ENCODE results near the gene SCARB1. TPM values are rescaled to one million over a fixed set of nuclear protein-coding genes. Genes with fewer than 3 reads are reported as not detected.

The SCARB1 gene
- total RNA-seq, 4 donors from 2014 or later, result 24.2 to 79.4 (median 59.4) TPM

DNA sequence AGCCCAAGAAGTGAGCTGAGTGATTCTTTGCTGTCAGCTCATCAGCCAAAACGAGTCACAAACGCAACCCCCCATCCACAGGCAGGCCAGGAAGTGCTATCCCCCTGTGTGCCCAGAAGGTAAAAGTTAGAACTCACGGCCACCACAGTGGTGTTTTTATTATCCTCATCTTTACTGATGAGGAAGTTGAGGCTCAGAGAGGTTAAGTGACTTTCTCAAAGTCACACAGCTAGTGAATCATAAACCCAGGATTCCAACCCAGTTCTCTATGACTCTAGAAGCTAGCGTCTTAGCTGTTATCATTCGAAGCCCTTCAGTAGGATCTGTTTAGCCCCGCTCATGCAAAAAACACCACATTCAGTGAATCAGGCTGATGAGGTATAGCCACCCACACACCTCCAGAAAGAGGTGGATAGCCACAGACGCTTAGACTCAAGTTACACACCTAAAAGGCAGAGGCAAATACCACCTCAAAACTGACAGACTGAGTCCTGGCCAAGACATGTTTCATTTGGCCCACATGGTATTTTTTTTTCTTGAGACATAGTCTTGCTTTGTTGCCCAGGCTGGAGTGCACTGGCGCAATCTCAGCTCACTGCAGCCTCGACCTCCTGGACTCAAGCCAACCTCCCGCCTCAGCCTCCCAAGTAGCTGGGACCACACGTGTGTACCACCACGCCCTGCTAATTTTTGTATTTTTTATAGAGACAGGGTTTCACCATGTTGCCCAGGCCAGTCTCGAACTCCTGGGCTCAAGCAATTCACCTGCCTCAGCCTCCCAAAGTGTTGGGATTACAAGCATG lies 100.7 kb downstream of the SCARB1 start:
- TF ChIP-seq, protein P1, sequence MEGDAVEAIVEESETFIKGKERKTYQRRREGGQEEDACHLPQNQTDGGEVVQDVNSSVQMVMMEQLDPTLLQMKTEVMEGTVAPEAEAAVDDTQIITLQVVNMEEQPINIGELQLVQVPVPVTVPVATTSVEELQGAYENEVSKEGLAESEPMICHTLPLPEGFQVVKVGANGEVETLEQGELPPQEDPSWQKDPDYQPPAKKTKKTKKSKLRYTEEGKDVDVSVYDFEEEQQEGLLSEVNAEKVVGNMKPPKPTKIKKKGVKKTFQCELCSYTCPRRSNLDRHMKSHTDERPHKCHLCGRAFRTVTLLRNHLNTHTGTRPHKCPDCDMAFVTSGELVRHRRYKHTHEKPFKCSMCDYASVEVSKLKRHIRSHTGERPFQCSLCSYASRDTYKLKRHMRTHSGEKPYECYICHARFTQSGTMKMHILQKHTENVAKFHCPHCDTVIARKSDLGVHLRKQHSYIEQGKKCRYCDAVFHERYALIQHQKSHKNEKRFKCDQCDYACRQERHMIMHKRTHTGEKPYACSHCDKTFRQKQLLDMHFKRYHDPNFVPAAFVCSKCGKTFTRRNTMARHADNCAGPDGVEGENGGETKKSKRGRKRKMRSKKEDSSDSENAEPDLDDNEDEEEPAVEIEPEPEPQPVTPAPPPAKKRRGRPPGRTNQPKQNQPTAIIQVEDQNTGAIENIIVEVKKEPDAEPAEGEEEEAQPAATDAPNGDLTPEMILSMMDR (IDR thresholded peaks at IDR 0.05), result no peak
- ATAC-seq (ENCODE audit: low FRiP score) (no peak), DNase-seq (ENCODE audit: low spot score) (no peak)

DNA sequence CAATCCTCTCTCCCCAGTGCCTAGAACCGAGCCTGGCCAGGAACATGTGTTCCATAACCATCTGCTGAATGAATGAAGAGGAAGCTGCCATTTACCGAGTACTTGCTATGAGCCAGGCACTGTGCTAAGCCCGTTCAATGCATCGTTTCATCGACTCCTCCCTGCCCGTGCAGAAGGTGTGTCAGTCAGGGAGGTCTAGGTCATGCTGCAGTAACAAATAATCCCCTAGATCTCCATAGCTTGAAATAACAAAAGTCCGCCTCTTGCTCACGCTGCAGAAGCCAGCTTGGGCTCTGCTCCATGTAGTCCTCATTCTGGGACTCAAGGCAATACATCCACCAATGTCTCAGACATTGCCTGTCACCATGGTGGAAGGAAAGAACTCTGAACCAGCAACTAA lies 101.3 kb downstream of the SCARB1 start:
- no peak for DNase-seq (ENCODE audit: low spot score)
- ATAC-seq (ENCODE audit: low FRiP score), result no peak
- TF ChIP-seq, protein P1 (IDR thresholded peaks at IDR 0.05), result no peak

DNA sequence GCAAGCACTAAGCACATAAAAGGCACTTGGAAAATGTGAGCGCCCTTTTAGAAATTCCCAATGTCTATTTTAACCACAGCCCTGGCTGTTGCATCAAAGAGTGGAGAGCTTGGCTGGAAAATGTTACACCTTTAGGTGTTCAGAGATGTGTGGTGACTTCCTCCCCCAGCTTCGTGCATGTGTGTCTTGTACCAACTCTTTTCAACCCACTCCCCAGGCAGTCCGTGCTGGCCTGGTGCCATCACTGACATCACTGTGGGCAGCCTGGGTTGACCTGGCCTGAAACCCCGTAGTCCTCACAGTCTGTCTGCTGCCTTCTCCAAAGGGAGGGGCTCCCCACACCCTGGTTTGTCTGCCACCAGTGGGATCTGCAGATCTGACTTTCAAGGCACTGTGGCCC lies 101.8 kb downstream of the SCARB1 start:
- TF ChIP-seq, protein P1 (IDR thresholded peaks at IDR 0.05), result no peak
- ATAC-seq (ENCODE audit: low FRiP score), result no peak
- DNase-seq (ENCODE audit: low spot score), result no peak

DNA sequence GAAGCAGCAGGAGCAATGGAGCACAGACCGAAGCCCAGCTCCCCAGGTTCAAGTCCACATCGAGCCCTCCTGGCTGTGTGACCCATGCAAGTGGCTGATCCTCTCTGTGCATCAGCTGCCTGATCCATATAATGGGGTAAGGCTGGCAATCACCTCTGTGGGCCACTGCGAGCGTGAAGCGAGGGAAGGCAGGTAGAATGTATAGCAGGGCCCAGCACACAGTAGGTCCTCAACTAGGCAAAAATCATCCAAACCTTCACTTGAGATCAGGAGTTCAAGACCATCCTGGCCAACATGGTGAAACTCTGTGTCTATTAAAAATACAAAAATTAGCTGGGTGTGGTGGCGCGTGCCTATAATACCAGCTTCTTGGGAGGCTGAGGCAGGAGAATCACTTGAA lies 102.6 kb downstream of the SCARB1 start:
- DNase-seq (ENCODE audit: low spot score) (no peak), ATAC-seq (ENCODE audit: low FRiP score) (no peak)
- TF ChIP-seq, protein P1 (IDR thresholded peaks at IDR 0.05), result no peak

DNA sequence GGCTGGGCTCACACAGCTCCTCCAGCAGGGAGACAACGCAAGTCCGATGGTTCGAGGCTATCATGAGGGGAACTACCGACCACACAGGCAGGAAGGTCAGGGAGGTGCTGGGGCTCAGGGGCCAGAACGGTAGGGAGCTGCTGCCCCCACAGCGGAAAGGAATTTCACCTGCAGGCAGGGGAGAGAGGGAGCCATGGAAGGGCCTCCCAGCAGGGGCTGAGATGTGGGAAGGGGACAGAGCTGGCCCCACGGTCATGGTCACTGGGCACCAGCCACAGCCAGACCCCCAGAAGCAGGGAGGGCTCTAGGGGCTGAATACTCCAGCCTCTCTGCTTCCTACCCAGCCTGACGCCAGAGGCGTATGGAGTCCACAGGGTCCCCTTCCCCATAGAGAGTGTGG lies 103.1 kb downstream of the SCARB1 start:
- TF ChIP-seq, protein P1 (IDR thresholded peaks at IDR 0.05), result no peak
- DNase-seq (ENCODE audit: low spot score) (no peak), ATAC-seq (ENCODE audit: low FRiP score) (no peak)

DNA sequence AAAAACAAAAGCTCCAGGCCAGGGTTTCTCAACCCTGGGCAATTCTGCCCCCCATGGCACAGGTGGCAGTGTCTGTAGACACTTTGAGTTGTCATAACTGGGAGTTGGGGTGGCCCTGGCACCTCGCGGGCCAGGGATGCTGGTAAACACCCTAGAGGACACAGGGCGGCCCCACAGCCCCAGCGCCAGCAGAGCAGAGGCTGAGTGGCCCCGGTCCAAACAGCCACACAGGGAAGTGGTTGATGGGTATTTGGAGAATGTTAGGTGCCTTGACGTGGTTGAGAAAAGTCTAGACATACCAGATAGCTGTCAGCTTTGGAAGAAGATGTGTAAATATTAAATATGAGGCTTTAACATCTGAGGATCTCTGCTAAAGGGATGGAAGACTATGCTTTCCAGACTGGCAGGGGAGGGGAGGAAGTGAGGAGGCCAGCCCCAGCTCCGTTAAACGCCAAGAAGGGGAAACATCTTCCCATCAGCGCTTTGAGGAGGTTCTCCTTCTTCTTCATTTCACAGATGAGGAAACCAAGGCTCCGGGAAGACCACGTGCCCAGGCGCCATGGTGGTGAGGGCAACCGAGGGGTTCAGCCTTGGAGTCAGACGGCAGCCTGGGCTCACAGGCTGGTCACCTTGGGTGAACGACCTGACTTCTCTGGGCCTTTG lies 103.7 kb downstream of the SCARB1 start:
- ATAC-seq (ENCODE audit: low FRiP score) (no peak), DNase-seq (ENCODE audit: low spot score) (no peak)
- TF ChIP-seq, protein P1 (IDR thresholded peaks at IDR 0.05), result no peak
